ENCODE measurements around the gene KISS1R.

KISS1R gene

DNA sequence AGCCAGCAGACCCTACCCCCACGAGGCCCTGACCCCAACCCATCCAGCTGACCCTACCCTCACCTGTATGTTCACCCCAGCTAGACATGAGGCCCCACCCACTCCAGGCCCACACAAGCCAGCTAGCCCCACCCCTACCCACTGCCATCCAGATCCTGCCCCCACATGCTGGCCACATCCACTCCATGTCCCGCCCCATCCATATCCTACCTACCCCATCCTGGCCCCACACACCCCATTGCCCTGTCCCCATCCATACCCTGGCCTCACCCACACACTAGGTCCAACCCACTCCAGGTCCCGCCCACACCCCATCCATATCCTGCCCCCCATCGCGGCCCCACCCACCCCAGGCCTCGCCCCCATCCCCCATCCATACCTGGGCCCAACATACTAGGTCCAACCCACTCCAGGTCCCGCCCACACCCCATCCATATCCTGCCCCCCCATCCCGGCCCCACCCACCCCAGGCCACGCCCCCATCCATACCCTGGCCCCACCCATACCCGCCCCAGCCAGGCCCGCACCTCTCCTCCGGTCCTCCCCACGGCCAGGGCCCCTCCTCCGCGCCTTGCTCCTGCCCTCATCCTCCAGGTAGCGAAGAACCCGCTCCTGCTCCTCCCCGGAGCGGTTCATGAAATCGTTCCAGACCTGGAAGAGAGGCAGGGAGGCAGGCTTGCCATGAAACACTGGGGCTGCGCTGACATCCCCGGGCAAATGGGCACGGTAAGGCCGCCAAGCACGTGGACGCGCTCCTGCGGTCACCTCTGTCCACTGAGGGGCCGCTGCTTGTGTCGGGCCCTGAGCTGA lies 16.6 kb upstream of the KISS1R start:
- DNase-seq = no peak

DNA sequence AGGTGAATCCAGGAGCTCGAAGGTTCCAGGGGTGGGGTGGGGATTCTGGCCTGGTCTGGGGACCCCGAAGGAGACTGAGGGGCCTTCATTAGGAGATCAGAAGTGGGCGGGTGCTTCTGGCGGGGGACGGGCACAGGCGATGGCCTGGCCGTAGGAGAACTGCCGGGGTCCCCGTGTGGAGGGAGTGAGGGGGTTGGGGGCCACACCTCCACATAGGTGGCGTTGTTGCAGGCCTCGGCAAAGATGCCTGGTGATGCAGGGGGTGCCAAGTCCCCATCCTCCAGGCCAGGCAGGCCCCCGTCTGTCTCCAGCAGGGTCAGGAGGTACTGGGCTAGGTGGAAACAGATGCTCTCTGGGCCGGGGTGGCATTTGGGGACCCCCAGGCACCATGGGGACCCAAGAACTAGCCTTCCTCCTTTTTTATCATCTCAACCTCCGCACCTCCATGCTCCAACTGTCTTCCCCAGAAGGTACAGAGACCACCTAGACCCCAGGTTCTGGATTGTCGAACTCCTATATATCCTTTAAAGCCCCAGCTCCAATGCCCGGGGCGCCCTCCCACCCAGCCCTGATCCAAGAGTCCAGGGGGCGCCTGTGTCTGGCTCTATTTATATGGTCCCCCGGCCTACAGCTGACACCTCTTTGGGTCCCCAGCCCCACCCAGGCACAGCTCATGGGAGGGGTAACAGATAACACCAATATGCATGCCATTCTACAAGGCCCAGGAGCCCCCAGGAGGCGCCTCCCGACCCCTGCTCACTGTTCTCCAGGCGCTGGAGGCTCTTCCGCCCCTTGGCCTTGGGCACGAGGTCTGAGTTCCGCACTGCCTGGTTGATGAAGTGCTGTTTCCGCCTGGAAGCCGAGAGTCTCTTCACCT lies 15.7 kb upstream of the KISS1R start:
- DNase-seq = no peak

DNA sequence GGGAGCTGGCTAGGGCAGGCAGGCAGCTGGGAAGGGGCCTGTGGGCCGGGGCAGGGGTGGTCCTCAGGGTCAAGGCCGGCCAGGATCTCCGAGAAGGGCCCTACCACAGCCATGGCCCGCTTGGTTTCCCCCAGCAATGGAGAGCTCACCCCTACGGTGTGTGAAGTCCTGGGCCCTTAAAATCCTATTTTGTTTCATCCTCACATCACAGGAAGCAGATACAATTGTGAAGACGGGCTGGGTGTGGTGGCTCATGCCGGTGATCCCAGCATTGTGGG lies 15.1 kb upstream of the KISS1R start:
- no peak for DNase-seq

DNA sequence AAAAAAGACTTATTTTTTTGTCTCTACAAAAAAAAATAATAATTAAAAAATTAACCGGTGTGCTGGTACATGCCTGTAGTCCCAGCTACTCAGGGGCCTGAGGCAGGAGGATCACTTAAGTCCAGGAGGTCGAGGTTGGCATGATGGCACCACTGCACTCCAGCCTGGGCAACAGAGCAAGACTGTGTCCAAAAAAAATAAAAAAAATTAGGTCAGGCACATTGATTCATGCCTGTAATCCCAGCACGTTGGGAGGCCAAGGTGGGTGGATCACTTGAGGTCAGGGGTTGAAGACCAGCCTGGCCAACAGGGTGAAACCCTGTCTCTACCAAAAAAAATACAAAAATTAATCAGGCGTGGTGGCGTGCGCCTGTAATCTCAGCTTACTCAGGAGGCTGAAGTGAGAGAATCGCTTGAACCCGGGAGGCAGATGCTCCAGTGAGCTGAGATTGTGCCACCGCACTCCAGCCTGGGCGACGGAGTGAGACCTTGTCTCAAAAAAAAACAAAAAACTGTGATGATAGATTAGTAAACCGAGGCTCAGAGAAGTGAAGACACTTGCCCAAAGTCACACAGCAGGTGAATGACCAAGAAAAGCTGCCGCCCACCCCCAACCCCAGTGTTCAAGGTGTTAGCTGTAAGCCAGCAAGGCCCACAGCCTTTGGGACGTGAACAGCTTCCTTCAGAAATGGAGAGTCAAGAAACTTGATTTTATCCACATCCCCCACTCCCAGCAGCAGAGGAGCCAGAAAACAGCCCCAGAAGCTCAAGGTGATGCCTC lies 14.5 kb upstream of the KISS1R start:
- no peak for DNase-seq

DNA sequence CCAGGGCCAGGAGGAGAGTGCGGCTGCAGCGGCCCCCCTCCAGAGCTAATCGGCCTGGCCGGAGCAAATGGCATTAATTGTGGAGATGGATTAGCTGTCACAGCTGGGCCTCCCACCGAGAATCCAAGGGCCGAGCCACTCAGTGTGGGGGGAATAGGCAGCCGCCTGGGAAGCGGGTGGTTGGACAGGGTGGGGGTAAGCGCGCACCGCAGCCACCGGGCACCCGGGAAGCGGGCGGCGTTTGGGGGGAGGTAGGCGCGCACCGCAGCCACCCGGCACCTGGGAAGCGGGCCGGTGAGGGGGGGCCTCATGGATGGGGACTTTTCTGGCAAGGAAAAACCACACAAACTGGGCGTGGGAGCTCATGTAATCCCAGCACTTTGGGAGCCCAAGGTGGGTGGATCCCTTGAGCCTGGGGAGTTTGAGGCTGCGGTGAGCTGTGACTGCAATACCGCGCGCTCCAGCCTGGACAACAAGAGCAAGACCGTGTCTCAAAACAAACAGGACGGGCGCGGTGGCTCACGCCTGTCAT lies 13.8 kb upstream of the KISS1R start:
- DNase-seq = no peak

DNA sequence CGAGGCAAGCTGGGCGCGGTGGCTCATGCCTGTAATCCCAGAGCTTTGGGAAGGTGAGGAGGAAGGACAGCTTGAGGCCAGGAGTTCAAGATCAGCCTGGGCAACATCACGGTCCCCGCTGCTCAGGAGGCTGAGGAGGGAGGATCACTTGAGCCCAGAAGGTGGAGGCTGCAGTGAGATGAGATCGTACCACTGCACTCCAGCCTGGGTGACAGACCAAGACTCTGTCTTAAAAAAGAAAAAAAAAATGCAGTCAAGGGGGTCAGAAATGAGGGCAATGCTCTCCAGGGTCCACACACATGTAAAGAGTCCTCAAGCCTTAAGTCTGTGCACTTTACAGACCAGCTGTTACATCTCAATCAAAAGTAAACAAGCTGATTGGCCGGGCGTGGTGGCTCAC lies 12.6 kb upstream of the KISS1R start:
- DNase-seq = no peak

DNA sequence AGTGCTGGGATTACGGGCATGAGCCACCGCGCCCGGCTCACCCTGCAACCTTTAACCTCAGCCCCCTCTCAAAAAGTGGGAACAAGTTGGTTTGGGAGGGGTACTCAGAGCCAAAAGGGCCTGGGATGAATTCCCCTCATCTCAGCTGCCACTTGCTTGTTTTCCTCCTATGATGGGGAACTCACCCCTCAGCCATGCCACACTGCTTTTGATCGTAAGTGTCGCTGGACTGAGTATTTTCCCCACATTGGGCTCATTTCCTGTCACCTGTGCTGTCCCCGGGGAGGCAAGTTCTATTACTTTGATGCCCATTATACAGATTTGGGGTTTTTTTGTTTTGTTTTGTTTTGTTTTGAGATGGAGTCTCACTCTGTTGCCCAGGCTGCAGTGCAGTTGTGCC lies 10.7 kb upstream of the KISS1R start:
- no peak for DNase-seq

DNA sequence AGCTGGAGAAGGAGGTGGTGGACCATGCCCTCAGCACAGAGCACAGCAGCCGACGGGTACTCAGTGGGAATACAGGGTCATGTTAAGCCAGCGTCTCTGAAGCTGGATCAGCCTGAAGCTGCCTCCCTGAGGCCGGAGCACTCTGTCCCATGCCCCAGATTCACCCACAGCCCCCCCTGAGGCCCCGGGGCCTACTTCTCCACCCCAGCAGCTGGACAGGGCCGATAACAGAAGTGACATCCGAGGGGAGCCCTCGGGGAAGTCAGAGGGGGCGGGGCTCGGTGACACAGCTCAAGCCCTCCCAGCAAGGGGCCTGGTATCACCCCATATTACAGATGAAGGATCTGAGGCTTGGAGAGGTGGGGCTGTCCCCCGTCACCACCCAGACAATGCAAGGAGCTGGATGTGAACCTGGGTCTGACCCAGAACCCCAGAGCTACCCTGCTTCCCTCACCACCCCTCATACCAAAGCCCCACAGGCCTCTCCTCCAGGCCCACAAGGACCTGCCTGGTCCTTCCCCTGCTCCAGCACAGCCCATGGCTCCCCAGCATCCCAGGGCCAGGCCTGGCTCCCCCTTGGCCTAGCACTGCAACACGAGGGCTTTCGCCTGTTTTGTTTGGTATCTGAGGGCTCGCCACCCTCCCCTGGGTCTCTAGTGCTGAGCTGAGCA lies 9.8 kb upstream of the KISS1R start:
- no peak for DNase-seq

DNA sequence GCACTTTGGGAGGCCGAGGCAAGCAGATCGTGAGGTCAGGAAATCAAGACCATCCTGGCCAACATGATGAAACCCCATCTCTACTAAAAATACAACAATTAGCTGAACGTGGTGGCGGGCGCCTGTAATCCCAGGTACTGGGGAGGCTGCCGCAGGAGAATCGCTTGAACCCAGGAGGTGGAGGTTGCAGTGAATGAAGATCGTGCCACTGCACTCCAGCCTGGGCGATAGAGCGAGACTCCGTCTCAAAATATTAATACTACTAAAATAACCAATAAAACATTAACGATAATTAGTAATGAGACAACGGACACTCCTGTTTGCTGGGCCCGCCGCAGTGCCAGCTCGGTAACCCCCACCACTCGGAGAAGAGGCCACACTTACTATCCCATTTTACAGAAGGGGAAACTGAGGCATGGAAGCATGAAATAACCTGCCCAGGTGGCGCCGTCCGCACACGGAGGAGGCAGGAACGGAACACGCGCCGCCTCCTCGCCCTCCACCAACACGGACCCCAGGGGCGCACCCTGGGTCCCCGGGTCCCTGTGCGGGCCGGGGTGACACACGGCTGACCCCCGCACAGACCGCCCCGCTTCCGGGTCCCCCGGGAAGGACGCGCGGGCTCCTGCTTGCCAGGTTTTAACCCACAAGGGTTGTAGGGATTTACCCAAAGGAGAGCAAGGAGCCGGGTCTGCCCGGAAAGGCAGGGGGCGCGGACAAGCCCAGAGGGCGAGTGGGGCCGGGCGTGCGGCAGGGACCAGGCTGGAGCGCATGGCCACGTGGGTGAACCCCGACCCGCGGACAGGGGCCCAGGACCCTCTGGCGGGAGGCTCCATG lies 5.7 kb upstream of the KISS1R start:
- no peak for DNase-seq

DNA sequence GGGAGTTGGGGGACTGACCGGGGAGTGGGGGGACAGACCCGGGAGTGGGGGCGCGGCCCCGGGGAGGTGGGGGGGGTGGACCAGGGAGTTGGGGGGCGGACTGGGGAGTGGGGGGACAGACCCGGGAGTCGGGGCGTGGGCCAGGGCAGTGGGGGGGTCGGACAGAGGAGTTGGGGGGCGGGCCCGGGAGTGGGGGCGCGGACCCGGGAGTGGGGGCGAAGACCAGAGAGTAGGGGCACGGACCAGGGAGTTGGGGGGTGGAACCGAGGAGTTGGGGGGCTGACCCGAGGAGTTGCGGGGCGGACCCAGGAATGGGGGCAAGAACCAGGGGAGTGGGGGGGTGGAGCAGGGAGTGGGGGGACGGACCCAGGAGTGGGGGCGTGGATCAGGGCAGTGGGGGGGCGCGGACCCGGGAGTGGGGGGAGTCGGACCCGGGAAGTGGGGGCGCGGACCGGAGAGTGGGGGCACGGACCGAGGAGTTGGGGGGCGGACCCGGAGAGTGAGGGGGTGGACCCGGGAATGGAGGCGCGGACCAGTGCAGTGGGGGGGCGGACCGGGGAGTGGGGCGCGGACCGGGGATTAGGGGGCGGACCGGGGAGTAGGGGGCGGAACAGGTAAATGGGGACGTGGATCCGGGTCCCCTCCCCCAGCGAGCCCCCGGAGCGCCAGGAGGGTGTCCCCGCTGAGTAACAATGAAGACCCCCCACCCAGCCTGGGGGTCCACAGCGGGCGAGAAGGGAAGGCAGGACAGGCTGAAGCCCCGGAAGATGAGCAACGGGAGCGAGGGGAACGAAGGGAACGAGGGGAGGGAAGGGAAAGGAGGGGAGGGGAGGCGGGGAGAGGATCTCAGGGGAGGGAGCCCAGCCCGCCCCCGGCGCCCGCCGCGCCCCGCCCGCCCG lies 4.7 kb upstream of the KISS1R start:
- no peak for DNase-seq

DNA sequence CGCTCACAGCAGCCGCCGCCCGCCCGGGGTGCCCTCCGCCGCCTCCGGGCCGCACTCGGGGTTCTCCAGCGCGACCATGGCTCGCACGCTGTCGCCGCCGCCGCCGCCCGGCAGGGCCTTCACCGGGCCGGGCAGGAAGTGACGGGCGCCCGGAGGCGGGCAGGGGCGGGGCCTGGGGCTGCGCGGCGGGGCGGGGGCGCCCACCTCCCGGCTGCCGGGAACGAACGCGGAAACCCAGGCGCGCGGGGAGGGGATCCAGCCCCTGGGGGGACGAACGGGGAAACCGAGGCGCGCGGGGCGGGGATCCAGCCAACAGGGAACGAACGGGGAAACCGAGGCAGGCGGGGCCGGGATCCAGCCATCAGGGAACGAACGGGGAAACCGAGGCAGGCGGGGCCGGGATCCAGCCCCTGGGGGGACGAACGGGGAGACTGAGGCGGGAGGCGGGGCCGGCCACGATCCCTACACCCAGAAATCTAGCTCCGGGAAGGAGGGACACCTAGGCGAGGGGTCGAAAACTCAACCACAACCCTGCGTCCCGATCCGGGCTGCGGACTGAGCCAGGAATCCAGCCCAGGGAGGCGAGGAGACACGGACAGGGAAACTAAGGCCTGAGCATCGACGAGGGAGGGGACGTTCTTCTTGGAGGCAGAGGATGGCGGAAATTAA lies 3.9 kb upstream of the KISS1R start, which contains the start of gene R3HDM4:
Gene R3HDM4 (minus strand): TSS at position 140 of the 669 bp plus-strand sequence. CDS start 62 bp downstream, at position 78.
- DNase-seq = peak; percentile 23

DNA sequence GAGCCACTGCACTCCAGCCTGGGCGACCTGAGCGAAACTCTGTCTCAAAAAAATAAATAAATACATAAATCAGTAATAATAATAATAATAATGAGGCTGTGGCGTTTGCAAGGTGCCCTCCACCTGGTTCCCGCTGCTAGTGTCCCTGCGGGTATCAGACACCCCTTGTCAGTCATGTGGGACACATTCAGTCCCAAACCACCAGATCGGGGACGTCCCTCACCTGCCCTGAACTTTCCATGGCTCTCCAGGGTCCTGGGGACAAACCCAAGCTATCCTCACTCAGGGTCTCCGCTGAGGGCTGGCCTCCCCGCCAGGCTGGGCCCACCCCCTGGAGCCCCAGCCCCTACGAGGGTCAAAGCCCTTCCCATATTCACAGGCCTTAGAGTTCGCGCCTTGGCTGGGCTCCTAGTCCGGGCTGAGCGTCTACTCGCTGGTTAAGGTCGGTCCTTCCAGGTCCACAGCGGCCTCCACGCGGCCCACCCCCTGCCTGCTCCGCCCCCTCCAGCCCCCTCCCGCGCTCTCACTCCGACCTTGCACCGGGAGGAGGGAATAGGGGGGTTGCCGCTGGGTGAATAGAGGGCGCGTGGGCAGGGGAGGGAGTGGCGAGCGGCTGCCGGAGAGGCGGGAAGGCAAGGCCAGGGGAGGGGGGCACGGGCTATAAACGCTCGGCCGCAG lies 349 bp upstream of the KISS1R start:
- no peak for DNase-seq

DNA sequence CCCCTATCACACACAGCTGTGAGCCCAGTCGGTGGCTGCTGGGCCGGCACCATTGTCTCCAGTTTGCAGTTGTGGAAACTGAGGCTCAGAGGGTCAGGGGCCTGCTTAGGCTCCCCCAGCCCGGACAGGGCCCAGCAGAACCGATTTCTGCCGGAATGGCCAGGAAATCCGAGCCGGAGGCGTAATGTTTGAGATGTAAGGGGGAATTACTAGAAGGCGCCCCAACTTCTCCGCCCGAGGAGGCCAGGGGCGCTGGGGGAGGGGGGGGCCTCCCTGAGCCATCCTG lies 962 bp downstream of the KISS1R start:
- DNase-seq = no peak

DNA sequence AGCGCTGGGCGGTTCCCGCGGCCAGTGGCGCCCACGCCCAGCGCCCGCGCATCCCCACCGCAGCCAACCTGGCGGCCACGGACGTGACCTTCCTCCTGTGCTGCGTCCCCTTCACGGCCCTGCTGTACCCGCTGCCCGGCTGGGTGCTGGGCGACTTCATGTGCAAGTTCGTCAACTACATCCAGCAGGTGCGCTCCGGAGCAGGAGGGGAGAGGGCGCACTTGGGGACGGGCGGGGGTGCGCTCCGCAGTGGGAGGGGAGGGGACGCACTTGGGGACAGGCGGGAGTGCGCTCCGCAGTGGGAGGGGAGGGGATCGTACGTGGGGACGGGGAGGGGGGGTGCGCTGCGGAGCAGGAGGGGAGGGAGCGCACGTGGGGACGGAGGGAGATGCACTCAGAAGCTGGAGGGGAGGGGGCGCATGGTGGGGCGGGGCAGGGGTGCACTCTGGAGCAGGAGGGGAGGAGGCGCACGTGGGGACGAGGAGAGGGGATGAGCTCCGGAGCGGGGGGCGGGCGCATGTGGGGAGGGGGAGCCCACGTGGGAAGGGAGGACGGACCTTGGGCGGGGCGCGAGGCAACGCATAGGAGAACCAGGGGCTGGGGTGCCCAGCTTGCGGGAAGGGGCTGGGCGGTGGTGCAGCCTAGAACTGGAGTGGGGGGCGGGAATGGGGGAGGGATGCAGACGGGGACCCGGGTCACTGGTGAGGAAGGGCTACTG lies 1.5 kb downstream of the KISS1R start:
- DNase-seq = no peak

DNA sequence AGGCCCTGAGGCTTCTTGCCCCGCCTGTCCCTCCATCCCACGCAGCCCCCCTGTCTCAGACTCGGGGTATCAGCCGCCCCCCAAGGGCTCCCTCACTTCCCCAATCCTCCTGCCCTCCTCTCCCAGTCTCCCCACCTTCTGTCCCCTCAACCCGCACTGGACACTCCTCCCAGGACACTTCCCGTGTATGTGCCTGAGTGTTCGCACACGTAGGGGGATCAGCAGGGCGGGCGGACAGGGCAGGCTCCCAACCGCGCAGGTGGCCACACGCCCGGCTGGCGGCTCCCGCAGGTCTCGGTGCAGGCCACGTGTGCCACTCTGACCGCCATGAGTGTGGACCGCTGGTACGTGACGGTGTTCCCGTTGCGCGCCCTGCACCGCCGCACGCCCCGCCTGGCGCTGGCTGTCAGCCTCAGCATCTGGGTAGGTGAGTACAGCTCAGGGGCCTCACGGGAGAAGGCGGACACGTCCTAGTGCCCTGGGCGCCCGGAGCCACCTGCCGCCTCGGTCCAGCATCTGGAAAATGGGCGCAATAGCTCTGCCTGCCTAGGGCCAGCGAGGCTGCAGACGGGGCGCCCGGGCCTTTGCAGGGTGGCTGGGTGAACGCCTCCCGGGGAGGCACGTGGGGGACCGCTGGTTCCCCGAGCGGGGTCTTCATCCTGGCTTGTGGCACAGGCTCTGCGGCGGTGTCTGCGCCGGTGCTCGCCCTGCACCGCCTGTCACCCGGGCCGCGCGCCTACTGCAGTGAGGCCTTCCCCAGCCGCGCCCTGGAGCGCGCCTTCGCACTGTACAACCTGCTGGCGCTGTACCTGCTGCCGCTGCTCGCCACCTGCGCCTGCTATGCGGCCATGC lies 2.3 kb downstream of the KISS1R start:
- no peak for DNase-seq

DNA sequence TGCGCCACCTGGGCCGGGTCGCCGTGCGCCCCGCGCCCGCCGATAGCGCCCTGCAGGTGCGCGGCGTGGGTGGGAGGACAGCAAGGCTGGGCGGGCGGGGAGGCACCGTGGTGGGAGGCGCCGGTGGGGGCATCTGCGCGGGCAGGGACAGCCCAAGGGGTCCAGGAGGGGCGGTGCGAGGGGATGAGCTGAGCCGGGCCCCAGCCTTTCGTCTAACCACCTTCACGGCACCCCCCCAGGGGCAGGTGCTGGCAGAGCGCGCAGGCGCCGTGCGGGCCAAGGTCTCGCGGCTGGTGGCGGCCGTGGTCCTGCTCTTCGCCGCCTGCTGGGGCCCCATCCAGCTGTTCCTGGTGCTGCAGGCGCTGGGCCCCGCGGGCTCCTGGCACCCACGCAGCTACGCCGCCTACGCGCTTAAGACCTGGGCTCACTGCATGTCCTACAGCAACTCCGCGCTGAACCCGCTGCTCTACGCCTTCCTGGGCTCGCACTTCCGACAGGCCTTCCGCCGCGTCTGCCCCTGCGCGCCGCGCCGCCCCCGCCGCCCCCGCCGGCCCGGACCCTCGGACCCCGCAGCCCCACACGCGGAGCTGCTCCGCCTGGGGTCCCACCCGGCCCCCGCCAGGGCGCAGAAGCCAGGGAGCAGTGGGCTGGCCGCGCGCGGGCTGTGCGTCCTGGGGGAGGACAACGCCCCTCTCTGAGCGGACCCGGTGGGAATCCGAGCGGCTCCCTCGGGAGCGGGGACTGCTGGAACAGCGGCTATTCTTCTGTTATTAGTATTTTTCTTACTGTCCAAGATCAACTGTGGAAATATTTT lies 3.1 kb downstream of the KISS1R start:
- DNase-seq = no peak

DNA sequence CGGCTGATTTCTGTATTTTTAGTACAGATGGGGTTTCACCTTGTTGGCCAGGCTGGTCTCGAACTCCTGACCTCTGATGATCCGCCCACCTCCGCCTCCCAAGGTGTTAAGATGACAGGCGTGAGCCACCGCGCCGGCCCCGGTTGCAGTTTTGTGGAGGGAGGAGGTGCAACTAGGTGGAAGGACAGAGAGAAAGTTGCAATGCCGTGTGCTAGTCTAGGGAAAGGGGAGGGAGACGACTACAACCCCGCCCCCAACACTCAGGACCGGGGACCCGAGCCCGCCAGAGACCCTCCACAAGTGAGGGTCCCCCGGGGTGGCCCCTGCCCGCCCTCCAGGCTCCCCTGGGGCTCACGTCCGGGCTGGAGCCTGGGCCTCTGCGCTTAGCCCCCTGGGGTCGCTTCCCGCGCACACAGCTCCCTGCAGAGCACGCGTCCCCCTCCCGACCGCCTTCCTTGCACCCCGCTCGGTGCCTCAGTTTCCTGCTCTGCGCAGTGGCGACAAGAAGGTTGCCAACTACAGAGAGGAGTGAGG lies 7.5 kb downstream of the KISS1R start:
- no peak for DNase-seq
